ENCODE results near the gene ITPR2. TPM values are rescaled to one million over a fixed set of nuclear protein-coding genes. Genes with fewer than 3 reads are reported as not detected.

The ITPR2 gene
- polyA plus RNA-seq, 1 experiment: 3.4 TPM

- Histone ChIP-seq H3K27me3 (ENCODE audit: control insufficient read depth, insufficient read depth, low read length) (no peaks in the 10 kb centered on the region), H3K9me3 (ENCODE audit: control insufficient read depth, insufficient read depth, low read length) (no peaks in the 10 kb centered on the region; the same call in 1 of the 2 replicates), H3K4me3 (ENCODE audit: low read depth, low read length) (peak overlapping the region; percentile 21), H3K27ac (ENCODE audit: low read depth, low read length) (peak overlapping the region; percentile 57)
- ChIA-PET CTCF (interaction anchor here (0.6 to 1.5 kb wide), 2 partner anchors 55 to 122 kb away, joined by 3 to 4 read pairs; no protein-coding TSS in a partner anchor), POLR2A (interaction anchor here (0.7 to 1.0 kb wide), 2 partner anchors 109 to 162 kb away, joined by 3 read pairs; no protein-coding TSS in a partner anchor)
- no peak for DNase-seq (ENCODE audit: low read depth, low spot score)
- no peak for TF ChIP-seq CTCF (IDR thresholded peaks at IDR 0.05; ENCODE audit: low read depth, low read length)
Observed at GRCh38 chr12:26723379-26724308, 109.3 kb downstream of the ITPR2 start.

- POLR2A ChIA-PET: interaction anchor here (0.5 to 0.6 kb wide), 2 partner anchors 302 to 804 kb away, joined by 3 to 5 read pairs; no protein-coding TSS in a partner anchor
- no peak for TF ChIP-seq CTCF (IDR thresholded peaks at IDR 0.05; ENCODE audit: low read depth, low read length)
- no peak overlapping the region for H3K4me3 ChIP-seq (ENCODE audit: low read depth, low read length)
- CTCF ChIA-PET: interaction anchor here (0.6 kb wide), 1 partner anchor 17 kb away, joined by 3 read pairs; no protein-coding TSS in a partner anchor
- no peaks in the 10 kb centered on the region for H3K27me3 ChIP-seq (ENCODE audit: control insufficient read depth, insufficient read depth, low read length)
- H3K27ac ChIP-seq (ENCODE audit: low read depth, low read length): no peak overlapping the region
- DNase-seq (ENCODE audit: low read depth, low spot score): no peak
- no peaks in the 10 kb centered on the region for H3K9me3 ChIP-seq (ENCODE audit: control insufficient read depth, insufficient read depth, low read length)
Observed at GRCh38 chr12:26721800-26722199, 111.2 kb downstream of the ITPR2 start.

GRCh38 chr12:26719852-26720251 is 113.1 kb downstream of the ITPR2 start:
- H3K9me3 ChIP-seq (ENCODE audit: control insufficient read depth, insufficient read depth, low read length): no peaks in the 10 kb centered on the region
- peak; percentile 51 for TF ChIP-seq CTCF (IDR thresholded peaks at IDR 0.05; ENCODE audit: low read depth, low read length)
- no peak for DNase-seq (ENCODE audit: low read depth, low spot score)
- H3K27me3 ChIP-seq (ENCODE audit: control insufficient read depth, insufficient read depth, low read length): no peaks in the 10 kb centered on the region
- ChIA-PET POLR2A (no interaction called here), CTCF (interaction anchor here (0.7 to 2.4 kb wide), 4 partner anchors 18 to 165 kb away, joined by 3 to 27 read pairs (median 3); no protein-coding TSS in a partner anchor)
- no peak overlapping the region for H3K27ac ChIP-seq (ENCODE audit: low read depth, low read length)
- no peak overlapping the region for H3K4me3 ChIP-seq (ENCODE audit: low read depth, low read length)

GRCh38 chr12:26717757-26718156 is 115.2 kb downstream of the ITPR2 start:
- Histone ChIP-seq H3K27me3 (ENCODE audit: control insufficient read depth, insufficient read depth, low read length) (no peaks in the 10 kb centered on the region), H3K4me3 (ENCODE audit: low read depth, low read length) (no peak overlapping the region), H3K9me3 (ENCODE audit: control insufficient read depth, insufficient read depth, low read length) (no peaks in the 10 kb centered on the region), H3K27ac (ENCODE audit: low read depth, low read length) (no peak overlapping the region)
- no peak for TF ChIP-seq CTCF (IDR thresholded peaks at IDR 0.05; ENCODE audit: low read depth, low read length)
- ChIA-PET POLR2A (no interaction called here), CTCF (no interaction called here)
- DNase-seq (ENCODE audit: low read depth, low spot score): no peak

- CTCF ChIA-PET: interaction anchor here (1.5 kb wide), 1 partner anchor 14 kb away, joined by 5 read pairs; no protein-coding TSS in a partner anchor
- POLR2A ChIA-PET: no interaction called here
- Histone ChIP-seq H3K4me3 (ENCODE audit: low read depth, low read length) (no peak overlapping the region), H3K27ac (ENCODE audit: low read depth, low read length) (no peak overlapping the region), H3K9me3 (ENCODE audit: control insufficient read depth, insufficient read depth, low read length) (no peaks in the 10 kb centered on the region), H3K27me3 (ENCODE audit: control insufficient read depth, insufficient read depth, low read length) (no peaks in the 10 kb centered on the region)
- DNase-seq (ENCODE audit: low read depth, low spot score): no peak
- TF ChIP-seq CTCF (IDR thresholded peaks at IDR 0.05; ENCODE audit: low read depth, low read length): no peak
Observed at GRCh38 chr12:26715232-26715631, 117.8 kb downstream of the ITPR2 start.
